ENCODE results near the gene HMCN2.

Gene HMCN2

DNA sequence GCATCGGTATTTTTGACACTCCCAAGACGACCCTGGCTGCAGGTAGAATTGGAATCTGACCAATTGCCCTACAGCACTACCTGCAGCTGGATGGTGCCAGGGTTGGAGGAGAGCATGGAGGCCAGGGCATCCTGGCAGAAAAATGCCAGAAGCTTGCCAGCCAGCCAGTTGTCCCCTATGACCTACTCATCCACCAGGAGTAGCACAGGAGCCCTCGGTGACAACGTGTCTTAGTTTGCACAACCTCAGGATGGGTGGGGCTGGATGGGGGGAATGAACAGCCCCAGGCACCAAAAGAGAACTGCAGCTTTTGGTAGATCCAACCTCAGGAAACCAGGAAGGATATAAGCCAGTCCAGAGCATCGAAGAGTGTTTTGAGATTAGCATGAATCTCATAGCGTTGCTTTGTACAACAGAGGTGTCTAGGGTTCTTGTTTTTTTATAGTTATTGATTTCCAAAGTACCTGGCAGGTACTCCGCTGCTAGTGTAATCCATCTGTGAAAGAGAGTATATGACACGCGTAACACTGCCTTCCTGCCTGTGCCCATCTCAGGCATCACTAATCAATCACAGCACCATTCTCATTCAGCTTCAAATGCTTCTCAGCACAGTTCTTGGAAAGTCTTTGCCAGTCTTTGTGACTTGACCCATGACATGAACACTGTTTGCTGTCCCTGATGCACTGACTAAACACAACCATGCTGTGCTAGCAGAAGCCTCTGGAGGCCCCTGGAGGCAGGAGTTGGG is 142.5 kb downstream of the HMCN2 start:
- H3K27ac ChIP-seq (ENCODE audit: low read length) = no peak overlapping the region
- H3K36me3 ChIP-seq (ENCODE audit: control insufficient read depth in 2 of 2, insufficient read depth in 2 of 2, low read length in 2 of 2) = peaks cover 18 to 22% of the 10 kb centered on the region in 2 donors
- no peaks in the 10 kb centered on the region for H3K9me3 ChIP-seq (ENCODE audit: control insufficient read depth in 2 of 2, low read length in 2 of 2)
- no peaks in the 10 kb centered on the region for H3K27me3 ChIP-seq (ENCODE audit: control insufficient read depth in 1 of 2, insufficient read depth in 2 of 2, low read length in 2 of 2)
- H3K4me3 ChIP-seq (ENCODE audit: low read length in 2 of 2) = no peak overlapping the region
- H3K4me1 ChIP-seq (ENCODE audit: control insufficient read depth, insufficient read depth, low read length) = no peaks in the 10 kb centered on the region
- no peak overlapping the region for H3K9ac ChIP-seq (ENCODE audit: low read length in 2 of 2)

DNA sequence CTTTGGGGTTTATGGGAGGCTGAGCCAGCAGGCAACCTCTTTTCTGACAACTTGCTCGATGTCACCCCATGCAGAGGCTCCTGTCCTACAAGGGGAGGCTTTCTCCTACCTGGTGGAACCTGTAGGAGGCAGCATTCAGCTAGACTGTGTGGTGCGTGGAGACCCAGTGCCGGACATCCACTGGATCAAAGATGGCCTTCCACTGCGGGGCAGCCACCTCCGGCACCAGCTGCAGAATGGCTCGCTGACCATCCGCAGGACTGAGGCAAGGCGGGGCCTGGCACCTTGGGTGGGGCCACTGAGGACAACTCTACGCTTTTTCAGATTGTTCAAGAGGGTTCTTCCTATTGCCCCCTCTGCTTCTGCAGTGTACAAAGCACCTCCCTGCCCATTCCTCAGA is 143.1 kb downstream of the HMCN2 start:
- no peaks in the 10 kb centered on the region for H3K9me3 ChIP-seq (ENCODE audit: control insufficient read depth in 2 of 2, low read length in 2 of 2)
- H3K27me3 ChIP-seq (ENCODE audit: control insufficient read depth in 1 of 2, insufficient read depth in 2 of 2, low read length in 2 of 2) = no peaks in the 10 kb centered on the region
- no peak overlapping the region for H3K4me3 ChIP-seq (ENCODE audit: low read length in 2 of 2)
- no peaks in the 10 kb centered on the region for H3K4me1 ChIP-seq (ENCODE audit: control insufficient read depth, insufficient read depth, low read length)
- no peak overlapping the region for H3K27ac ChIP-seq (ENCODE audit: low read length)
- no peak overlapping the region for H3K9ac ChIP-seq (ENCODE audit: low read length in 2 of 2)
- peaks cover 18 to 22% of the 10 kb centered on the region in 2 donors for H3K36me3 ChIP-seq (ENCODE audit: control insufficient read depth in 2 of 2, insufficient read depth in 2 of 2, low read length in 2 of 2)

DNA sequence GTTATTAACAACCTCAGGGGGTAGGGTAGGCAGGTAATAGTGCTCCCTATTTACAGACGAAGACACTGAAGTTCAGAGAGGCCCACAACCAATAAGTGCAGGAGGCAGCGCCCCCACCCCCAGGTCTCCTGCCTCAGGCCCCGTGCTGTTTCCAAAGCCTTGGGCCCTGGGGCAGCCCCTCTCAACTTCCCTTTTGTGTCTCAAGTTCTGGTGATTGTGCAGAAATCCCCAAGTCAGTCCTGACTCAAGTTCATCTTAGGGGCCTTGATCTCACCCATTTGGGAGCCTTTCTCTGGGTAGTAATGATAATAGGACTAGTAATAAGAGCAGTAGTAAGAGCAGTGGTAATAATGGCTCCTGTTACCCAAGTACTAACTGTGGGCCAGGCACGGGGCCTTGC is 143.7 kb downstream of the HMCN2 start:
- Histone ChIP-seq H3K4me3 (ENCODE audit: low read length in 2 of 2) (no peak overlapping the region), H3K9ac (ENCODE audit: low read length in 2 of 2) (no peak overlapping the region), H3K36me3 (ENCODE audit: control insufficient read depth in 2 of 2, insufficient read depth in 2 of 2, low read length in 2 of 2) (peaks cover 17 to 22% of the 10 kb centered on the region in 2 donors), H3K27ac (ENCODE audit: low read length) (no peak overlapping the region), H3K4me1 (ENCODE audit: control insufficient read depth, insufficient read depth, low read length) (no peaks in the 10 kb centered on the region), H3K9me3 (ENCODE audit: control insufficient read depth in 2 of 2, low read length in 2 of 2) (no peaks in the 10 kb centered on the region), H3K27me3 (ENCODE audit: control insufficient read depth in 1 of 2, insufficient read depth in 2 of 2, low read length in 2 of 2) (no peaks in the 10 kb centered on the region)

DNA sequence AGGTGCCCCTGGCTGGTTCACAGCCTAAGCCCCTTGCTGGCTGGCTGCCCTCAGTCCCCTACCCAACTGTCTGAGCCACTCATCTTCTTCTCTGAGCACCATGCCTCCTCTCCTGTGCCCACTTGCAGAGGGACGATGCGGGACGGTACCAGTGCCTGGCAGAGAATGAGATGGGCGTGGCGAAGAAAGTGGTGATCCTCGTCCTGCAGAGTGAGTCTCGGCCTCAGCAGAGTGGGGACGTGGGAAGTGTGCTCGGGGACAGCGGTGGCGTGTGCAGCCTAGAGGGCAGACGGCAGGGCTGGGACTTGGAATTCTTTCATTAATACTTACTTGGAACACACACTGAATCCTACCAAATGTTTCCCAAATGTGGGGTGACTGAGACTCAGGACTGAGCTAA is 144.9 kb downstream of the HMCN2 start:
- Histone ChIP-seq H3K4me1 (ENCODE audit: control insufficient read depth, insufficient read depth, low read length) (no peaks in the 10 kb centered on the region), H3K27ac (ENCODE audit: low read length) (no peak overlapping the region), H3K9ac (ENCODE audit: low read length in 2 of 2) (no peak overlapping the region), H3K4me3 (ENCODE audit: low read length in 2 of 2) (no peak overlapping the region), H3K9me3 (ENCODE audit: control insufficient read depth in 2 of 2, low read length in 2 of 2) (no peaks in the 10 kb centered on the region), H3K36me3 (ENCODE audit: control insufficient read depth in 2 of 2, insufficient read depth in 2 of 2, low read length in 2 of 2) (peaks cover 17 to 20% of the 10 kb centered on the region in 2 donors), H3K27me3 (ENCODE audit: control insufficient read depth in 1 of 2, insufficient read depth in 2 of 2, low read length in 2 of 2) (no peaks in the 10 kb centered on the region)

DNA sequence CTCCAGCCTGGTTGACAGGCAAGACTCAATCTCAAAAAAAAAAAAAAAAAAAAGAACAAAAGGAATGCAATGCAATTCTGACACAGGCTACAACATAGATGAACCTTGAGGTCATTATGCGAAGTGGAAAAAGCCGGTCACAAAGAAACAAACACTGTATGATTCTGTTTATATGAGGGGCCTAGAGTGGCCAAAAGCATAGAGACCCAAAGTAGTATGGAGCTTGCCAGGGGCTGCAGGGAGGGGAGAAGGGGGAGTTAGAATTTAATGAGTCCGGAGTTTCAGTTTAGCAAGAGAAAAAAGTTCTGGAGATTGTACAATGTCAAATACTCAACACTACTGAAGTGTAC is 146.0 kb downstream of the HMCN2 start:
- H3K27ac ChIP-seq (ENCODE audit: low read length) = no peak overlapping the region
- H3K4me1 ChIP-seq (ENCODE audit: control insufficient read depth, insufficient read depth, low read length) = no peaks in the 10 kb centered on the region
- H3K27me3 ChIP-seq (ENCODE audit: control insufficient read depth in 1 of 2, insufficient read depth in 2 of 2, low read length in 2 of 2) = no peaks in the 10 kb centered on the region
- peaks cover 11 to 17% of the 10 kb centered on the region in 2 donors for H3K36me3 ChIP-seq (ENCODE audit: control insufficient read depth in 2 of 2, insufficient read depth in 2 of 2, low read length in 2 of 2)
- no peak overlapping the region for H3K9ac ChIP-seq (ENCODE audit: low read length in 2 of 2)
- H3K9me3 ChIP-seq (ENCODE audit: control insufficient read depth in 2 of 2, low read length in 2 of 2) = no peaks in the 10 kb centered on the region
- no peak overlapping the region for H3K4me3 ChIP-seq (ENCODE audit: low read length in 2 of 2)

DNA sequence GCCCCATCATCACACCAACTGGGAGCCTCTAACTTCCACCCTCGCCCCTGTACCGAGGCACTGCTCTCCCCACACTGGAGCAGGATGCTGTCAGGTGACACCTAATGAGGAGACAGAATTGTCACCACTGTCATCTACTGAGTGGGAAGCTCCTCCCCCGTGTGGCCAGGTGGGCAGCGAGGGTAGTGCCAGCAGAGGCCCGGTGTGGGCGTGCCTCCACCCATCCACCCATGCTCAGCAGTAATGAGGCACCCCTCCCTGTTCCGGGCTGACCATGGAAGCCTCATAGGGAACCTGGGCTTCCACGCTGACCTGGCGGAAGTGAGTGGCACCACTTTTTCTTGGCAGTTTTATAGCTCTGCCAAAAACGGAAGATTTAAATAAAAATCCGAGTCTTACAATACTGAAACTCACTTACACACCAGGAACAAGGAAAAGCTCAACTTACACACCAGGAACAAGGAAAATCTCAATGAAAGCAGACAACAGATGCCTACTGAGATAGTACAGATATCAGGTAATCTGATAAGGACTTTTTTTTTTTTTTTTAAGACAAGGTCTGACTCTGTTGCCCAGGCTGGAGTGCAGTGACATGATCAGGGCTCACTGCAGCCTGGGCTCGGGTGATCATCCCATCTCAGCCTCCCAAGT is 148.6 kb downstream of the HMCN2 start:
- H3K9me3 ChIP-seq (ENCODE audit: control insufficient read depth in 2 of 2, low read length in 2 of 2) = no peaks in the 10 kb centered on the region
- peaks cover 3 to 7% of the 10 kb centered on the region in 2 donors for H3K36me3 ChIP-seq (ENCODE audit: control insufficient read depth in 2 of 2, insufficient read depth in 2 of 2, low read length in 2 of 2)
- H3K27me3 ChIP-seq (ENCODE audit: control insufficient read depth in 1 of 2, insufficient read depth in 2 of 2, low read length in 2 of 2) = no peaks in the 10 kb centered on the region
- no peak overlapping the region for H3K9ac ChIP-seq (ENCODE audit: low read length in 2 of 2)
- H3K4me3 ChIP-seq (ENCODE audit: low read length in 2 of 2) = no peak overlapping the region
- H3K27ac ChIP-seq (ENCODE audit: low read length) = no peak overlapping the region
- H3K4me1 ChIP-seq (ENCODE audit: control insufficient read depth, insufficient read depth, low read length) = no peaks in the 10 kb centered on the region

DNA sequence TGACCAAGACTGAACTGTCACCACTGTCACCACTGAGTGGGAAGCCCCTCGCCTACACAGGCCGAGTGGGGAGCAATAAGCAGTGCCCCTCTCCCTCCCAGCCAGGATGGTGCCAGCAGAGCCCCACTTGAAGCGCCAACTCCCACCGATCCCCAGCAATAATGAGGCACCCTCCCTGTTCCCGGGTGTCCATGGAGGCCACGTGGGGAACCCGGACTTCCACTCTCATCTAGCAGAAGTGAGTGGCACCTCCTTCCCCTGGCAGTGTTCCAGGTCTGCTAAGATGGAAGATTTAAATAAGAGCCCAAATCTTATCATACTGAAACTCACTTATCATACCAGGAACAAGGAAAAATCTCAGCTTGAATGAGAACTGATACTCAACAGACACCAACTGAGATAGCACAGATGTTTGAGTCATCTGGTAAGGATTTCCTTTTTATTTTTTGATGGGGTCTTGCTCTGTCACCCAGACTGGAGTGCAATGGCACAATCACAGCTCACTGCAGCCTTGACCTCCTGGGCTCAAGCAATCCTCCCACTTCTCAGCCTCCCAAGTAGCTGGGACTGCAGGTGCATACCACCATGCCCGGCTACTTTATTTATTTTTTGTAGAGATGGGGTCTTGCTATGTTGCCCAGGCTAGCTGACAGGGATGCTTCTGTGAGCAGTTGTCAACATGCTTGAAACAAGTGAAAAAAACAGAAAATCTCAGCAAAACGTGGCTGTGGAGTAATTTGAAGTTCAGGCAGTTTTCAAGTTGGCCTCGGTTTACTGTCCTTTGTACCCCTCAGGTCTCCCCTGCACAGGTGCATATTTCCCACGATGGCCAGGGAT is 149.6 kb downstream of the HMCN2 start:
- no peaks in the 10 kb centered on the region for H3K27me3 ChIP-seq (ENCODE audit: control insufficient read depth in 1 of 2, insufficient read depth in 2 of 2, low read length in 2 of 2)
- no peak overlapping the region for H3K9ac ChIP-seq (ENCODE audit: low read length in 2 of 2)
- H3K36me3 ChIP-seq (ENCODE audit: control insufficient read depth in 2 of 2, insufficient read depth in 2 of 2, low read length in 2 of 2) = peaks cover 4 to 6% of the 10 kb centered on the region in 2 donors
- H3K27ac ChIP-seq (ENCODE audit: low read length) = no peak overlapping the region
- H3K4me1 ChIP-seq (ENCODE audit: control insufficient read depth, insufficient read depth, low read length) = no peaks in the 10 kb centered on the region
- H3K9me3 ChIP-seq (ENCODE audit: control insufficient read depth in 2 of 2, low read length in 2 of 2) = no peaks in the 10 kb centered on the region
- no peak overlapping the region for H3K4me3 ChIP-seq (ENCODE audit: low read length in 2 of 2)

DNA sequence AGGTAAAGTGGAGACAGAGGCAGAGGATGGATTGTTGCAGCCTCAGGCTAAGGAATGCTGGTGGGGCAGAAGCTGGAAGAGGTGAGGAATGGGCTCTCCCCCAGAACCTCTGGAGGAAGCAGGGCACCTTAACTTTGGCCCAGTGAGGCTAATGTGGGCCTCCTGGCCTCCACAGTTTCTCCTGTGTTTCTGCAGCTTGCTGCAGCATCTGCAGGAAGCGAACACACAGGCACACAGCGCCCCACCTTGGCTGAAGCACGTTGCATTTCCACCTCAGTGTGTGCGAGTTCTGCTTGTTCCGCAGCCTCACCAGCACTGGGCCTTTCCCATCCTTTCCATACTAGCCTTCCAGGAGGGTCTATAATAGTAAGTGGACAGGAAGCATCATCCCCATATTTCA is 152.0 kb downstream of the HMCN2 start:
- no peak overlapping the region for H3K4me3 ChIP-seq (ENCODE audit: low read length in 2 of 2)
- H3K9ac ChIP-seq (ENCODE audit: low read length in 2 of 2) = no peak overlapping the region
- H3K9me3 ChIP-seq (ENCODE audit: control insufficient read depth in 2 of 2, low read length in 2 of 2) = no peaks in the 10 kb centered on the region
- no peak overlapping the region for H3K27ac ChIP-seq (ENCODE audit: low read length)
- H3K4me1 ChIP-seq (ENCODE audit: control insufficient read depth, insufficient read depth, low read length) = peaks cover 2% of the 10 kb centered on the region
- no peaks in the 10 kb centered on the region for H3K27me3 ChIP-seq (ENCODE audit: control insufficient read depth in 1 of 2, insufficient read depth in 2 of 2, low read length in 2 of 2)
- H3K36me3 ChIP-seq (ENCODE audit: control insufficient read depth in 2 of 2, insufficient read depth in 2 of 2, low read length in 2 of 2) = peaks cover 4 to 6% of the 10 kb centered on the region in 2 donors

DNA sequence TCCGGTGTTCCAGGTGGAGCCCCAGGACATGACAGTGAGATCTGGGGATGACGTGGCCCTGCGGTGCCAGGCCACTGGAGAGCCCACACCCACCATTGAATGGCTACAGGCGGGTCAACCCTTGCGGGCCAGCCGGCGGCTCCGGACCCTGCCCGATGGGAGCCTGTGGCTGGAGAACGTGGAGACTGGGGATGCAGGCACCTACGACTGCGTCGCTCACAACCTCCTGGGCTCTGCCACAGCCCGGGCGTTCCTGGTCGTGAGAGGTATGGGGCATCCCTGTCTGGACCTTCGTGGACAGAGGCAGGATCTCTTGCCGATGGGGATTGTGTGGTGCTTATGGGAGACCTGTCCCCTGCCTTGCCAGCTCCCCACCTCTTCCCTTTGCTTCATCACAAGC is 153.2 kb downstream of the HMCN2 start:
- peaks cover 4 to 6% of the 10 kb centered on the region in 2 donors for H3K36me3 ChIP-seq (ENCODE audit: control insufficient read depth in 2 of 2, insufficient read depth in 2 of 2, low read length in 2 of 2)
- no peaks in the 10 kb centered on the region for H3K27me3 ChIP-seq (ENCODE audit: control insufficient read depth in 1 of 2, insufficient read depth in 2 of 2, low read length in 2 of 2)
- no peak overlapping the region for H3K27ac ChIP-seq (ENCODE audit: low read length)
- no peaks in the 10 kb centered on the region for H3K9me3 ChIP-seq (ENCODE audit: control insufficient read depth in 2 of 2, low read length in 2 of 2)
- no peak overlapping the region for H3K4me3 ChIP-seq (ENCODE audit: low read length in 2 of 2)
- H3K9ac ChIP-seq (ENCODE audit: low read length in 2 of 2) = no peak overlapping the region
- peaks cover 14% of the 10 kb centered on the region for H3K4me1 ChIP-seq (ENCODE audit: control insufficient read depth, insufficient read depth, low read length)

DNA sequence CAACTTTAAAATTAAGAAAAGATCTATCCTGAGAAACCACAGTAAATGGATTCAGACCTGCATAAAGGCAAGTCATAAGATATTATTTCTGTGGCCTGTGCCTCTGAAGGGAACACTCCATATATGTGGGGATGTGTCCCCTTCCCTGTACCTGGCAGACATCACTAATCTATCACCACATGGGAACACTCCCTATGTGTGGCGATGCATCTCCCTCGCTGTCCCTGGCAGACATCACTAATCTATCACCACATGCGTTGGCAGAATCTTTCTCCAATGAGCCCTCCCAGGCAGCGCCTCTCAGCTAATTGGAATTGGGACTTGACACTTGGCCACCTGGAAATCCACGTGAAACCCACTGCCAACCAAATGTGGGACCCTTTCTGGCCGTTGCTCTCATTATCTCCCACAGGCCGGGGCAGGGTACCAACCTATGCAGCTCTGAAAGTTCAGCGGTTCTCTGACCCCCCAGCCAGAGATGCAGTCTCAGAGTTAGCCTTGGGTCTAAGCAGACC is 154.0 kb downstream of the HMCN2 start:
- Histone ChIP-seq H3K9me3 (ENCODE audit: control insufficient read depth in 2 of 2, low read length in 2 of 2) (no peaks in the 10 kb centered on the region), H3K27ac (ENCODE audit: low read length) (no peak overlapping the region), H3K4me3 (ENCODE audit: low read length in 2 of 2) (no peak overlapping the region)

More for the DNA sequence above, 154.0 kb downstream of the HMCN2 start:
- H3K9ac ChIP-seq (ENCODE audit: low read length in 2 of 2) = no peak overlapping the region
- H3K4me1 ChIP-seq (ENCODE audit: control insufficient read depth, insufficient read depth, low read length) = peaks cover 14% of the 10 kb centered on the region
- peaks cover 4 to 6% of the 10 kb centered on the region in 2 donors for H3K36me3 ChIP-seq (ENCODE audit: control insufficient read depth in 2 of 2, insufficient read depth in 2 of 2, low read length in 2 of 2)
- no peaks in the 10 kb centered on the region for H3K27me3 ChIP-seq (ENCODE audit: control insufficient read depth in 1 of 2, insufficient read depth in 2 of 2, low read length in 2 of 2)
